HCT116 (cell line): ENCODE measurements around the gene ATG4D. TPM values are rescaled to one million over a fixed set of nuclear protein-coding genes. Genes with fewer than 3 reads are reported as not detected.

Experiments used
- ATAC-seq: fragments of 200-7000 bp; cut with Tn5 transposase; 2 replicates; pipeline ENCODE4 v1.9.1; 2020; ENCODE audit warnings: mild to moderate bottlenecking, moderate library complexity
- BruUV-seq: library from RNA; stranded (reverse); fragments of 400-500 nt; replicated peaks from 2 replicates; lab custom pipeline; 2021; lab: Mats Ljungman, UMichigan
- CTCF ChIA-PET: fragments of 300-600 bp; sonication (Branson Sonifier 250); formaldehyde crosslinking; loops from one replicate; lab custom pipeline; 2021; ENCODE audit warnings: antibody characterized with exemption; lab: Charles Lee
- POLR2A ChIA-PET: fragments of 300-600, 350-600 bp; sonication (Branson Sonifier 250); formaldehyde crosslinking; loops from one replicate; lab custom pipeline; 2021; ENCODE audit warnings: antibody characterized with exemption; lab: Charles Lee
- RAD21 ChIA-PET, 2 experiments: fragments of 300-600 bp; sonication (Branson Sonifier 250); formaldehyde crosslinking; loops; one replicate each; lab custom pipeline; 2023; ENCODE audit warnings: low total read pairs in 2 of 2; ENCODE audit not compliant: uncharacterized antibody in 2 of 2, unreplicated experiment in 2 of 2, low non-redundant PET in 1 of 2; lab: Charles Lee
- DNase-seq: peaks from one replicate; pipeline ENCODE4 v3.0.0-alpha.2; 2010; ENCODE audit warnings: low read depth, low spot score
- H2AFZ ChIP-seq: fragments of 200-600 bp; shearing (Covaris generic), sonication (generic); 2 replicates; pipeline ENCODE4 v1.6.1; 2017; ENCODE audit warnings: low read depth, mixed run types, mixed read lengths, antibody characterized with exemption, low read length; ENCODE audit not compliant: poor library complexity, severe bottlenecking
- H3K27ac ChIP-seq: 2 replicates; pipeline ENCODE4 v1.5.1; 2012; ENCODE audit warnings: low read depth, low read length
- H3K27me3 ChIP-seq: fragments of 200-600 bp; sonication (generic); 2 replicates; pipeline ENCODE4 v1.6.1; 2016; ENCODE audit warnings: mixed run types, low read length, mixed read lengths; ENCODE audit not compliant: insufficient read depth
- H3K36me3 ChIP-seq, 2 experiments: fragments of 200-500 bp in 1 of 2; fragments of 200-600 bp in 1 of 2; sonication (Bioruptor generic) in 1 of 2; sonication (generic) in 1 of 2; 2 replicates each; pipeline versions ENCODE4 v1.5.1 to v1.6.1; 2014 to 2016; ENCODE audit warnings: low read length in 2 of 2, inconsistent platforms in 1 of 2, mixed read lengths in 1 of 2, mixed run types in 1 of 2; ENCODE audit not compliant: insufficient read depth in 2 of 2, control insufficient read depth in 1 of 2
- H3K4me1 ChIP-seq, 2 experiments: fragments of 200-600 bp in 1 of 2; sonication (generic) in 1 of 2; 2 replicates each; pipeline versions ENCODE4 v1.5.1 to v1.6.1; 2012 to 2017; ENCODE audit warnings: low read length in 2 of 2, inconsistent platforms in 1 of 2, mild to moderate bottlenecking in 1 of 2, mixed read lengths in 1 of 2, mixed run types in 1 of 2, moderate library complexity in 1 of 2; ENCODE audit not compliant: insufficient read depth in 2 of 2, control insufficient read depth in 1 of 2
- H3K4me2 ChIP-seq: fragments of 200-600 bp; sonication (generic); 2 replicates; pipeline ENCODE4 v1.6.1; 2017; ENCODE audit warnings: mixed run types, low read length, mixed read lengths
- H3K4me3 ChIP-seq, 2 experiments: fragments of 200-600 bp in 1 of 2; sonication (generic) in 1 of 2; replicated peaks in 1 of 2; 2 replicates each; pipeline ENCODE4 v1.5.1; 2011 to 2016; ENCODE audit warnings: low read length in 2 of 2, control low read depth in 1 of 2, low read depth in 1 of 2, mild to moderate bottlenecking in 1 of 2, mixed read lengths in 1 of 2, mixed run types in 1 of 2
- H3K79me2 ChIP-seq: fragments of 200-600 bp; sonication (generic); 2 replicates; pipeline ENCODE4 v1.6.1; 2017; ENCODE audit warnings: mild to moderate bottlenecking, mixed run types, low read length, moderate library complexity, mixed read lengths; ENCODE audit not compliant: insufficient read depth
- H3K9ac ChIP-seq: fragments of 200-600 bp; sonication (generic); 2 replicates; pipeline ENCODE4 v1.6.1; 2016; ENCODE audit warnings: low read length, mixed read lengths
- H3K9me2 ChIP-seq: fragments of 200-600 bp; sonication (generic), shearing (Covaris generic); 2 replicates; pipeline ENCODE4 v1.6.1; 2017; ENCODE audit warnings: mixed run types, mild to moderate bottlenecking, moderate library complexity; ENCODE audit not compliant: insufficient read depth
- H3K9me3 ChIP-seq, 2 experiments: fragments of 200-500 bp in 1 of 2; fragments of 200-600 bp in 1 of 2; sonication (Bioruptor generic) in 1 of 2; sonication (generic) in 1 of 2; 2 replicates each; pipeline ENCODE4 v1.6.1; 2014 to 2017; ENCODE audit warnings: low read length in 2 of 2, mixed read lengths in 2 of 2, inconsistent platforms in 1 of 2, low read depth in 1 of 2, mild to moderate bottlenecking in 1 of 2, mixed run types in 1 of 2, moderate library complexity in 1 of 2; ENCODE audit not compliant: control insufficient read depth in 1 of 2, insufficient read depth in 1 of 2
- H4K20me1 ChIP-seq: fragments of 200-600 bp; sonication (generic), shearing (Covaris generic); 2 replicates; pipeline ENCODE4 v1.6.1; 2017; ENCODE audit warnings: mixed run types, mild to moderate bottlenecking, moderate library complexity; ENCODE audit not compliant: insufficient read depth
- ATF3 ChIP-seq: IDR thresholded peaks from 2 replicates; pipeline ENCODE4 v1.6.1; 2012
- CBX3 ChIP-seq: IDR thresholded peaks from 2 replicates; pipeline ENCODE4 v1.6.1; 2012; ENCODE audit warnings: low read depth
- CEBPB ChIP-seq: IDR thresholded peaks from 2 replicates; pipeline ENCODE4 v1.6.1; 2012; ENCODE audit warnings: low read depth
- EGR1 ChIP-seq: IDR thresholded peaks from 2 replicates; pipeline ENCODE4 v1.6.1; 2012; ENCODE audit warnings: low read depth
- ELF1 ChIP-seq: IDR thresholded peaks from 2 replicates; pipeline ENCODE4 v1.6.1; 2012; ENCODE audit warnings: low read depth, borderline replicate concordance
- EZH2 ChIP-seq: fragments of 200-600 bp; sonication (generic); IDR thresholded peaks from 2 replicates; pipeline ENCODE4 v1.6.1; 2017; ENCODE audit warnings: antibody characterized with exemption, mixed run types
- EZH2phosphoT487 ChIP-seq: fragments of 200-600 bp; IDR thresholded peaks from 2 replicates; pipeline ENCODE4 v1.6.1; 2018; ENCODE audit warnings: antibody characterized with exemption, borderline replicate concordance
- FOSL1 ChIP-seq: IDR thresholded peaks from 2 replicates; pipeline ENCODE4 v1.6.1; 2012; ENCODE audit warnings: low read depth
- JUND ChIP-seq: IDR thresholded peaks from 2 replicates; pipeline ENCODE4 v1.6.1; 2012
- POLR2A ChIP-seq: IDR thresholded peaks from 2 replicates; pipeline ENCODE4 v1.7.0; 2011; ENCODE audit warnings: borderline replicate concordance; ENCODE audit not compliant: insufficient read depth, insufficient read length; ENCODE audit errors: extremely low read depth
- RAD21 ChIP-seq: IDR thresholded peaks from 2 replicates; pipeline ENCODE4 v1.6.1; 2012; ENCODE audit warnings: low read depth, mild to moderate bottlenecking
- REST ChIP-seq: IDR thresholded peaks from 2 replicates; pipeline ENCODE4 v1.6.1; 2012; ENCODE audit warnings: low read depth
- SIN3A ChIP-seq: IDR thresholded peaks from 2 replicates; pipeline ENCODE4 v1.6.1; 2012; ENCODE audit warnings: low read depth
- SP1 ChIP-seq: IDR thresholded peaks from 2 replicates; pipeline ENCODE4 v1.6.1; 2012; ENCODE audit warnings: low read depth
- SRF ChIP-seq: IDR thresholded peaks from 2 replicates; pipeline ENCODE4 v1.6.1; 2012; ENCODE audit warnings: low read depth
- TCF7L2 ChIP-seq: IDR thresholded peaks from 2 replicates; pipeline ENCODE4 v1.7.0; 2011; ENCODE audit warnings: borderline replicate concordance, inconsistent platforms; ENCODE audit not compliant: insufficient read depth, insufficient read length; ENCODE audit errors: extremely low read depth
- YY1 ChIP-seq: IDR thresholded peaks from 2 replicates; pipeline ENCODE4 v1.6.1; 2011; ENCODE audit warnings: low read length, low read depth, moderate library complexity, mild to moderate bottlenecking; ENCODE audit not compliant: insufficient replicate concordance; ENCODE audit errors: extremely low read depth
- ZBTB33 ChIP-seq: IDR thresholded peaks from 2 replicates; pipeline ENCODE4 v1.6.1; 2011; ENCODE audit warnings: mild to moderate bottlenecking, low read length, moderate library complexity; ENCODE audit not compliant: insufficient replicate concordance; ENCODE audit errors: extremely low read depth
- ZFX ChIP-seq: fragments of 450-650 bp; IDR thresholded peaks from 2 replicates; pipeline ENCODE4 v1.6.1; 2017
- ZNF274 ChIP-seq: fragments of 200-500 bp; sonication (Bioruptor generic); IDR thresholded peaks from 2 replicates; pipeline ENCODE4 v1.6.1; 2014; ENCODE audit warnings: mild to moderate bottlenecking, low read depth, low read length, inconsistent platforms
- intact Hi-C: fragments of 100-400 bp; cut with micrococcal nuclease; formaldehyde crosslinking; loops from 2 replicates; pipeline ENCODE4 v1.10.0; 2022
- total RNA-seq: library from RNA; stranded (reverse); gene quantifications from one replicate; pipeline ENCODE4 v1.2.1, GENCODE V29; 2021; ENCODE audit not compliant: unreplicated experiment

ATG4D gene
- total RNA-seq, 1 experiment from 2014 or later, result 45.4 TPM

- no peak for TF ChIP-seq REST
Observed at GRCh38 chr19:10601999-10602329, 58.3 kb downstream of the ATG4D start (continued).

GRCh38 chr19:10602330-10603083 lies 58.8 kb downstream of the ATG4D start:
- H4K20me1 ChIP-seq, result no peaks in the 10 kb centered on the region
- intact Hi-C loops, result no loop called here
- peak overlapping the region; percentile 78 for H2AFZ ChIP-seq
- CTCF ChIA-PET, result interaction anchor here (1.3 to 1.6 kb wide), 2 partner anchors 22 to 41 kb away, joined by 4 to 6 read pairs; no protein-coding TSS in a partner anchor
- H3K4me1 ChIP-seq, result peaks cover 5 to 16% of the 10 kb centered on the region in 2 experiments; a peak in 3 of 4 replicates
- ATAC-seq (peak; percentile 99), DNase-seq (peak; percentile 26)
- no peaks in the 10 kb centered on the region for H3K36me3 ChIP-seq
- H3K79me2 ChIP-seq, result no peaks in the 10 kb centered on the region
- no peak overlapping the region for H3K27ac ChIP-seq
- 0 out of 2 replicates have a peak overlapping the region, but pooled peaks have one; percentile 11 for H3K9ac ChIP-seq
- no peaks in the 10 kb centered on the region for H3K9me2 ChIP-seq
- RAD21 ChIA-PET, result interaction anchor here in 1 of 2 experiments (0.6 kb wide), 1 partner anchor 42 kb away, joined by 4 read pairs; no protein-coding TSS in a partner anchor
- POLR2A ChIA-PET, result no interaction called here
- H3K4me2 ChIP-seq, result peak overlapping the region; percentile 93
- no peaks in the 10 kb centered on the region for H3K9me3 ChIP-seq
- BruUV-seq, result no TSS peak
- peak overlapping the region; percentile 54 to 62 for H3K4me3 ChIP-seq
- H3K27me3 ChIP-seq, result no peaks in the 10 kb centered on the region
- TF ChIP-seq RAD21 (no peak), EGR1 (no peak), ZBTB33 (no peak), TCF7L2 (no peak), EZH2 (no peak), ATF3 (no peak), SP1 (no peak), FOSL1 (no peak), SRF (no peak), JUND (no peak), CBX3 (no peak), YY1 (no peak), SIN3A (no peak), EZH2phosphoT487 (no peak), ZNF274 (no peak), ZFX (no peak), ELF1 (no peak), CEBPB (no peak), POLR2A (no peak)
